Activated CD4-positive, alpha-beta T cell treated with anti-CD3 and anti-CD28 coated beads for 36 hours (primary cell): ENCODE measurements around the gene ERC2. TPM values are rescaled to one million over a fixed set of nuclear protein-coding genes. Genes with fewer than 3 reads are reported as not detected.

Experiments
- ATAC-seq: fragments of 200-7000 bp; cut with Tn5 transposase; one replicate; pipeline ENCODE4 v1.10.0; 2021; ENCODE audit warnings: mild to moderate bottlenecking, moderate library complexity
- CTCF ChIA-PET: fragments of 350-600 bp; sonication (Branson Sonifier 250); formaldehyde crosslinking; loops from one replicate; lab custom pipeline; 2021; ENCODE audit warnings: antibody characterized with exemption; lab: Charles Lee
- POLR2A ChIA-PET: fragments of 350-600 bp; sonication (Branson Sonifier 250); formaldehyde crosslinking; loops from one replicate; lab custom pipeline; 2021; ENCODE audit warnings: antibody characterized with exemption, inconsistent platforms; lab: Charles Lee
- DNase-seq: peaks from one replicate; pipeline ENCODE4 v3.0.0-alpha.2; 2020
- H3K27ac Mint-ChIP-seq: one replicate; pipeline ENCODE4 v1.8.0; 2021; ENCODE audit warnings: mixed read lengths
- H3K27me3 Mint-ChIP-seq: one replicate; pipeline ENCODE4 v1.8.0; 2021; ENCODE audit warnings: mixed read lengths
- H3K36me3 Mint-ChIP-seq: one replicate; pipeline ENCODE4 v1.8.0; 2021; ENCODE audit warnings: low read depth, mixed read lengths
- H3K4me1 Mint-ChIP-seq: one replicate; pipeline ENCODE4 v1.8.0; 2021; ENCODE audit warnings: mixed read lengths
- H3K4me3 Mint-ChIP-seq: one replicate; pipeline ENCODE4 v1.8.0; 2021; ENCODE audit warnings: mild to moderate bottlenecking, moderate library complexity, mixed read lengths
- H3K9me3 Mint-ChIP-seq: one replicate; pipeline ENCODE4 v1.8.0; 2021; ENCODE audit warnings: low read depth, mixed read lengths
- intact Hi-C, 2 experiments: fragments of 100-400 bp; cut with DNase I in 1 of 2; cut with micrococcal nuclease in 1 of 2; formaldehyde crosslinking; loops; one replicate each; pipeline versions ENCODE4 v1.14.2 to v1.15.1; 2022 to 2024; cut with DNase I, micrococcal nuclease
- total RNA-seq, 2 experiments: library from RNA; stranded (reverse); gene quantifications; one replicate each; pipeline ENCODE4 v1.2.3, GENCODE V29; 2021

The ERC2 gene
- total RNA-seq, 2 experiments from 2014 or later, result not detected

GRCh38 chr3:55947406-55947805, 520.9 kb downstream of the ERC2 start:
- POLR2A ChIA-PET, result no interaction called here
- intact Hi-C loops, result no loop called here
- DNase-seq (no peak), ATAC-seq (no peak)
- no peaks in the 10 kb centered on the region for H3K36me3 Mint-ChIP-seq
- no peak overlapping the region for H3K4me3 Mint-ChIP-seq
- no peaks in the 10 kb centered on the region for H3K9me3 Mint-ChIP-seq
- H3K27me3 Mint-ChIP-seq, result peaks cover 2% of the 10 kb centered on the region
- H3K27ac Mint-ChIP-seq, result no peak overlapping the region
- H3K4me1 Mint-ChIP-seq, result no peaks in the 10 kb centered on the region
- CTCF ChIA-PET, result no interaction called here

- CTCF ChIA-PET, result no interaction called here
- intact Hi-C loops, result no loop called here
- ATAC-seq, result no peak
Measured at GRCh38 chr3:55946574-55947160, 521.6 kb downstream of the ERC2 start.

GRCh38 chr3:55942868-55943267, 525.4 kb downstream of the ERC2 start:
- intact Hi-C loops, result no loop called here
- POLR2A ChIA-PET, result no interaction called here
- CTCF ChIA-PET, result no interaction called here
- DNase-seq (no peak), ATAC-seq (no peak)
- H3K9me3 Mint-ChIP-seq, result no peaks in the 10 kb centered on the region
- H3K4me3 Mint-ChIP-seq, result no peak overlapping the region
- no peaks in the 10 kb centered on the region for H3K4me1 Mint-ChIP-seq
- H3K36me3 Mint-ChIP-seq, result no peaks in the 10 kb centered on the region
- no peak overlapping the region for H3K27ac Mint-ChIP-seq
- H3K27me3 Mint-ChIP-seq, result no peaks in the 10 kb centered on the region

More at GRCh38 chr3:55946574-55947160, 521.6 kb downstream of the ERC2 start:
- H3K4me3 Mint-ChIP-seq, result no peak overlapping the region
- H3K27ac Mint-ChIP-seq, result no peak overlapping the region
- no peak for DNase-seq
- H3K9me3 Mint-ChIP-seq, result no peaks in the 10 kb centered on the region
- H3K36me3 Mint-ChIP-seq, result no peaks in the 10 kb centered on the region
- no peaks in the 10 kb centered on the region for H3K4me1 Mint-ChIP-seq
- peaks cover 2% of the 10 kb centered on the region for H3K27me3 Mint-ChIP-seq
- POLR2A ChIA-PET, result no interaction called here

- ChIA-PET CTCF (no interaction called here), POLR2A (no interaction called here)
- intact Hi-C loops, result no loop called here
- H3K4me3 Mint-ChIP-seq, result no peak overlapping the region
- H3K27me3 Mint-ChIP-seq, result no peaks in the 10 kb centered on the region
- DNase-seq (no peak), ATAC-seq (no peak)
- no peak overlapping the region for H3K27ac Mint-ChIP-seq
- H3K4me1 Mint-ChIP-seq, result no peaks in the 10 kb centered on the region
- no peaks in the 10 kb centered on the region for H3K9me3 Mint-ChIP-seq
- no peaks in the 10 kb centered on the region for H3K36me3 Mint-ChIP-seq
Measured at GRCh38 chr3:55939287-55939686, 529.0 kb downstream of the ERC2 start.

- H3K27me3 Mint-ChIP-seq, result no peaks in the 10 kb centered on the region
- ChIA-PET POLR2A (no interaction called here), CTCF (interaction anchor here (0.6 kb wide), 1 partner anchor 1328 kb away, joined by 3 read pairs; no protein-coding TSS in a partner anchor)
- DNase-seq (no peak), ATAC-seq (no peak)
- no peak overlapping the region for H3K27ac Mint-ChIP-seq
- no peaks in the 10 kb centered on the region for H3K36me3 Mint-ChIP-seq
- H3K4me3 Mint-ChIP-seq, result no peak overlapping the region
- H3K4me1 Mint-ChIP-seq, result no peaks in the 10 kb centered on the region
- intact Hi-C loops, result no loop called here
- H3K9me3 Mint-ChIP-seq, result no peaks in the 10 kb centered on the region
Measured at GRCh38 chr3:55937301-55937700, 531.0 kb downstream of the ERC2 start.

- H3K4me1 Mint-ChIP-seq, result no peaks in the 10 kb centered on the region
- POLR2A ChIA-PET, result no interaction called here
- intact Hi-C loops, result no loop called here
Measured at GRCh38 chr3:55936549-55937052, 531.7 kb downstream of the ERC2 start.

GRCh38 chr3:55935241-55935640, 533.0 kb downstream of the ERC2 start:
- Mint-ChIP-seq H3K36me3 (no peaks in the 10 kb centered on the region), H3K4me1 (no peaks in the 10 kb centered on the region), H3K4me3 (no peak overlapping the region), H3K27ac (no peak overlapping the region), H3K27me3 (no peaks in the 10 kb centered on the region), H3K9me3 (peaks cover 2% of the 10 kb centered on the region)
- ChIA-PET CTCF (no interaction called here), POLR2A (no interaction called here)
- intact Hi-C loops, result no loop called here
- ATAC-seq (no peak), DNase-seq (no peak)

More at GRCh38 chr3:55936549-55937052, 531.7 kb downstream of the ERC2 start:
- Mint-ChIP-seq H3K4me3 (no peak overlapping the region), H3K27me3 (no peaks in the 10 kb centered on the region), H3K27ac (no peak overlapping the region), H3K9me3 (peaks cover 2% of the 10 kb centered on the region), H3K36me3 (no peaks in the 10 kb centered on the region)
- CTCF ChIA-PET, result interaction anchor here (0.6 kb wide), 1 partner anchor 1327 kb away, joined by 3 read pairs; no protein-coding TSS in a partner anchor
- ATAC-seq (no peak), DNase-seq (no peak)

GRCh38 chr3:55934771-55935170, 533.5 kb downstream of the ERC2 start:
- H3K4me1 Mint-ChIP-seq, result no peaks in the 10 kb centered on the region
- H3K9me3 Mint-ChIP-seq, result peaks cover 2% of the 10 kb centered on the region
- CTCF ChIA-PET, result no interaction called here
- DNase-seq (no peak), ATAC-seq (no peak)
- no peaks in the 10 kb centered on the region for H3K27me3 Mint-ChIP-seq
- no peak overlapping the region for H3K4me3 Mint-ChIP-seq
- POLR2A ChIA-PET, result no interaction called here
- H3K27ac Mint-ChIP-seq, result no peak overlapping the region
- intact Hi-C loops, result no loop called here
- H3K36me3 Mint-ChIP-seq, result no peaks in the 10 kb centered on the region

GRCh38 chr3:55929154-55929869, 539.0 kb downstream of the ERC2 start:
- H3K4me3 Mint-ChIP-seq, result no peak overlapping the region
- ChIA-PET POLR2A (no interaction called here), CTCF (no interaction called here)
- H3K9me3 Mint-ChIP-seq, result peaks cover 2% of the 10 kb centered on the region
- no peak for DNase-seq
- no peak overlapping the region for H3K27ac Mint-ChIP-seq
- H3K27me3 Mint-ChIP-seq, result no peaks in the 10 kb centered on the region
- intact Hi-C loops, result no loop called here
- no peaks in the 10 kb centered on the region for H3K36me3 Mint-ChIP-seq
- no peak for ATAC-seq
- no peaks in the 10 kb centered on the region for H3K4me1 Mint-ChIP-seq

- ATAC-seq, result no peak
- H3K36me3 Mint-ChIP-seq, result no peaks in the 10 kb centered on the region
- ChIA-PET POLR2A (no interaction called here), CTCF (no interaction called here)
- no peaks in the 10 kb centered on the region for H3K9me3 Mint-ChIP-seq
- H3K27me3 Mint-ChIP-seq, result no peaks in the 10 kb centered on the region
- H3K4me1 Mint-ChIP-seq, result no peaks in the 10 kb centered on the region
- no peak overlapping the region for H3K4me3 Mint-ChIP-seq
- no peak for DNase-seq
- no peak overlapping the region for H3K27ac Mint-ChIP-seq
- intact Hi-C loops, result no loop called here
Measured at GRCh38 chr3:55923626-55924025, 544.6 kb downstream of the ERC2 start.

GRCh38 chr3:55923207-55923606, 545.1 kb downstream of the ERC2 start:
- no peaks in the 10 kb centered on the region for H3K27me3 Mint-ChIP-seq

GRCh38 chr3:55912880-55913279, 555.4 kb downstream of the ERC2 start:
- ChIA-PET POLR2A (no interaction called here), CTCF (no interaction called here)
- intact Hi-C loops, result no loop called here
- DNase-seq (no peak), ATAC-seq (no peak)
- Mint-ChIP-seq H3K36me3 (no peaks in the 10 kb centered on the region), H3K4me3 (no peak overlapping the region), H3K4me1 (no peaks in the 10 kb centered on the region), H3K27ac (no peak overlapping the region), H3K9me3 (no peaks in the 10 kb centered on the region), H3K27me3 (peaks cover 4% of the 10 kb centered on the region)

More at GRCh38 chr3:55923207-55923606, 545.1 kb downstream of the ERC2 start:
- ATAC-seq, result no peak
- Mint-ChIP-seq H3K27ac (no peak overlapping the region), H3K4me1 (no peaks in the 10 kb centered on the region), H3K4me3 (no peak overlapping the region), H3K9me3 (no peaks in the 10 kb centered on the region), H3K36me3 (no peaks in the 10 kb centered on the region)
- ChIA-PET CTCF (no interaction called here), POLR2A (no interaction called here)
- no peak for DNase-seq
- intact Hi-C loops, result no loop called here
